ENCODE data around the gene PRELID1.
"Not testable (repeated sequence)": the region's sequence is repeated elsewhere in the genome, so short reads cannot be mapped to it uniquely, and the experiment has no call there.

PRELID1 gene

DNA sequence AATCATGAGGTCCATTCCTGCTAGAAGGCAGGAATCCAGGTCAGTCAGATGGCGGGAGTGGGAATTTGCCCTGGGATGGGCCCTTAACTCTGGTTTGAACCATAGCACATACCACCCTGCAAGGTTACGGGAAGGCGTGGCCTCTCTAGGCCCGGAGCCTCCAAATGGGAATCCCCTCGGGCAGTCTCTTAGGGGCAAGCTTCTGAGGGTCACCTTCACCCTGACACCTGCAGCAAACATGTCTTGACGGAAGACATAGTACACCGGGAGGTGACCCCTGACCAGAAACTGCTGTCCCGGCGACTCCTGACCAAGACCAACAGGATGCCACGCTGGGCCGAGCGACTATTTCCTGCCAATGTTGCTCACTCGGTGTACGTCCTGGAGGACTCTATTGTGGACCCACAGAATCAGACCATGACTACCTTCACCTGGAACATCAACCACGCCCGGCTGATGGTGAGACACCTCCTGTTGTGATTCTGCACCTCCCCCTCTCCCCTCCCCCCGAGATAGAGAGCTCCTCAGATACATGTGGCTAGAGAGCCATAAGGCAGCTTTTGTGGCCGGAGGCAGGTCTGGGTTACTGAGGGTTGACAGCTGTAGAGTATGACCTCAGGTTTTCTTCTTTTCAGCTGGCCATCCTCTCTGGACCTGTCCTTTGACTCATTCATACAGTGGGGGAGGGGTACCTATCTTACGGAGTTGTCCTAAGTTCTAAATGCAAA lies 957 bp downstream of the PRELID1 start:
- CTCF ChIA-PET: interaction anchor here (0.6 to 1.0 kb wide), 3 partner anchors 85 to 1385 kb away, joined by 3 to 4 read pairs (median 3); no protein-coding TSS in a partner anchor
- POLR2A ChIA-PET: no interaction called here
- TF ChIP-seq, protein P1, sequence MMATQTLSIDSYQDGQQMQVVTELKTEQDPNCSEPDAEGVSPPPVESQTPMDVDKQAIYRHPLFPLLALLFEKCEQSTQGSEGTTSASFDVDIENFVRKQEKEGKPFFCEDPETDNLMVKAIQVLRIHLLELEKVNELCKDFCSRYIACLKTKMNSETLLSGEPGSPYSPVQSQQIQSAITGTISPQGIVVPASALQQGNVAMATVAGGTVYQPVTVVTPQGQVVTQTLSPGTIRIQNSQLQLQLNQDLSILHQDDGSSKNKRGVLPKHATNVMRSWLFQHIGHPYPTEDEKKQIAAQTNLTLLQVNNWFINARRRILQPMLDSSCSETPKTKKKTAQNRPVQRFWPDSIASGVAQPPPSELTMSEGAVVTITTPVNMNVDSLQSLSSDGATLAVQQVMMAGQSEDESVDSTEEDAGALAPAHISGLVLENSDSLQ (IDR thresholded peaks at IDR 0.05): peak; percentile 44; the same call in 1 of the 2 replicates
- no peak for TF ChIP-seq L3MBTL2 (conservative IDR thresholded peaks at IDR 0.05)
- no peak for DNase-seq (ENCODE audit: extremely low spot score)

DNA sequence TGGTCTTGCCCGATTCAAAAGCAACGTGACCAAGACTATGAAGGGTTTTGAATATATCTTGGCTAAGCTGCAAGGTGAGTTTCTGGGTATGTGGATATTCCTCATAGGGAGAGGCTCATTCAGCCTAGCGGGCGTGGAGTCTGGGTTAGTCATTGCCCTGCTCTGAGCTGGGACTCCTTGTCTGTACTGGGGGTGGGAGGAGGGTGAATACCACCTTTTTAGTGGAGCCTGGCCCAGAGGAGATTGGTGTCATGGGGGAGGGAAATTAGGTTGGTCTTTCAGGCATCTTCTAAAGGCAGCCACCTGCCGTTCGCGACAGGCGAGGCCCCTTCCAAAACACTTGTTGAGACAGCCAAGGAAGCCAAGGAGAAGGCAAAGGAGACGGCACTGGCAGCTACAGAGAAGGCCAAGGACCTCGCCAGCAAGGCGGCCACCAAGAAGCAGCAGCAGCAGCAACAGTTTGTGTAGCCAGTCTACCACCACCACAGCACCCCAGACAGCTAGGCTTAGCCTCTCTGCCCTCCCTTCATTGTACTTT lies 2.6 kb downstream of the PRELID1 start:
- DNase-seq (ENCODE audit: extremely low spot score); CTCF ChIA-PET; POLR2A ChIA-PET: not testable (repeated sequence)

DNA sequence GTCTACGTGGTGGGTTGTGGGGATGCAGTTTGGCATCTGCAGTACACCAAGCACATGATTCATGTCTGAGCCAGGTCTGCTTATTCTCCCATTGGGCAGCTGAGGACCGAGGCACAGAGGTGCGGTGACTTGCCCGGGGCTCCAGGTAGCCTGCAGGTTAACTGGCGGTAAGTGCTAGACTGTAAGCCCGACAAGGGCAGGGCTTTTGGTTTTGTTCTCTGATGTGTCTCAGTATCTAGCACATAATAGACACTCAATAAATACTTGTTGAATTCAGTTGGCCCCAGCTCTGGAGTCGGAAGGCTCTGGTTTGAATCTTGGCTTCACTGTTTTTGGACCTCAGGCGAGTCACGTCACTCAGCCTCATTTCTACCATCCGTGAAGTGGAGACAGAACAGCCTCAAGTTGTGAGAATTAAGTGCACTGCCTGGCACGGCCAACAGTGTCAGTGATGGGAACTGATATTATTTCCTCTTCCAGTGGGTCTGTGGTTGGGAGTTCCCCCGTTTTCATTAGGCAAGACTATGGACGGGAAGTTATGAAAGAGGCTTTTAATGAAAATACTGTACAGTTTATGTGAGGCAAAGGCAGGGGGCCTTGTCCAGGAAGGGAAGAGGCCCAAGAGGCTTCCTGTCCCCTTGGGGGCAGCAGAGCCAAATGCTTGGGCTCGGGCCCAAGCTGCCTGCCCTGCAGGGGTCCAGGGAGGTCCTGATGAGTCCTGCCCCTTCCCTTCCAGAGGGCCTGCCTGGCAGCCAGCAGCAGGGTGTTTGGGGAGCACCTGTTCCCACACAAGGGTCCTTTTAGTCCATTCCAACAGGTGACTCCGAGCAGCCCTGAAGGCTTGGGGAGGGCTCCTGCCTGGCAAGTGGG lies 3.3 kb downstream of the PRELID1 start:
- ChIA-PET CTCF (interaction anchor here (2.1 kb wide), 1 partner anchor 11 kb away, joined by 5 read pairs; no protein-coding TSS in a partner anchor), POLR2A (no interaction called here)
- no peak for TF ChIP-seq HDGF (IDR thresholded peaks at IDR 0.05; ENCODE audit: borderline replicate concordance)
- no peak for TF ChIP-seq L3MBTL2 (conservative IDR thresholded peaks at IDR 0.05)
- TF ChIP-seq ZNF384 (IDR thresholded peaks at IDR 0.05): no peak
- no peak for TF ChIP-seq SP1 (IDR thresholded peaks at IDR 0.05)
- no peak for TF ChIP-seq SUZ12 (IDR thresholded peaks at IDR 0.05)
- TF ChIP-seq CTBP1 (IDR thresholded peaks at IDR 0.05; ENCODE audit: borderline replicate concordance): no peak
- no peak for TF ChIP-seq BHLHE40 (IDR thresholded peaks at IDR 0.05; ENCODE audit: borderline replicate concordance)
- DNase-seq (ENCODE audit: extremely low spot score): no peak

DNA sequence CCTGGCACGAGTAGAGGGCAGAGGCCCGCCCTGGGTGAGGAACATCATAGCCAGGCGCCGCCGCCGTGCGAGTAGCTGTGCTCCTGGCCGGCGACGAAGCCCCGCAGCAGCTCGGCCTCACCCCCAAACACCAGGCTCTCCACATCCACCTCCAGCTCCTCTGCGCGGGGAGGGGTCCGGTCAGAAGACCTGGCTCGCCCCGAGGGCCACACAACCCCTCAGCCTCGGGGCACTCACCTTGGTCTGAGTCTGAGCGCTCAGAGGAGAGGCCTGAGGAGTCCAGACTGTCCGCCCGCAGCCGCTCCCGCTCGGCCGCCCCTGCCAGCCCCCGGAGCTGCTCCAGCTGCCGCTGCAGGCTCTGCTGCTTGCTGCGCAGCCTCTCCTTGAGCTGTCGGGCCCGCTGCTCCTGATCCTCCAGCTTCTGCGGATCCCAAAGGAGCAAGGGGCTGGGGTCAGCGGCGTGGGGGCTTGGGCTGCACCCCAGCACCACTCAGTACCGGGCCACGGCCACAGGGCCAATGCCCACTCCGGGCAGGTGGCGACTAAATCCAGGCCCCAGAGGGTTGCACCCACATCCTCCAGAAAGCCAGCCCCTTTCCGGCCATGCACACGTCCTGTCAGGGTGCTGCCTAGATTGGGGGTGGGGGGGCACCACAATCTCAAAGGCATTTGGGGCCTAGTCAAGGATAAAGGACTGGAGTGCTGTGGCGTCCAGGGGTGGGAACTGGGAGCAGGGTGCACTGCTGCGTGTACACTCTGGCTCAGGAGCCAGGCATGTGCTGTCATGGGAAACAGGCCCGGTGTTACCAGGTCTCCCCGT lies 4.2 kb downstream of the PRELID1 start:
- DNase-seq (ENCODE audit: extremely low spot score): no peak
- no peak for TF ChIP-seq CTBP1 (IDR thresholded peaks at IDR 0.05; ENCODE audit: borderline replicate concordance)
- ChIA-PET POLR2A (no interaction called here), CTCF (interaction anchor here (0.7 to 2.1 kb wide), 2 partner anchors 10 to 148 kb away, joined by 5 read pairs; no protein-coding TSS in a partner anchor)

DNA sequence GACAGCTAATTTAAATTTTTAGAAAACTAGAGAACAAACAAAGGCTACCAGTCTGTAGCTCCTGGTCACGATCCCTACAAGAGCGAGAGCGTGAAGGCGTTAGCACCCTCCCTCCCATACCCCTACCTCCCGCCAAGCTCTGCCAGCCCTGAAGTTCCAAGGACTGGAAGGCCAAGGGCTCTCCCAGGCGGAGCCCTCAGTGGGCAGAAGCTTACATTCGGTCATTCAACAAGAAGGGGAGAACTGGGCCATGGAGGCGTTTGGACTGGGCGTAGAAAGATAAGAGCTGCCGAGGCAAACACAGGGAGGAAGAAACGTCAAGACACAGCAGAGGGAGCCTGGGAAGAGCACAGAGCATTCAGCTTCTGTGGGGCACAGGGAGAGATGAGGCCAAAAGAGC lies 5.1 kb downstream of the PRELID1 start:
- CTCF ChIA-PET: interaction anchor here (0.7 to 3.0 kb wide), 9 partner anchors 9 to 195 kb away, joined by 3 to 35 read pairs (median 5); partner anchors contain the start of genes LMAN2 and PRR7
- no peak for TF ChIP-seq ZNF384 (IDR thresholded peaks at IDR 0.05)
- TF ChIP-seq CTBP1 (IDR thresholded peaks at IDR 0.05; ENCODE audit: borderline replicate concordance): no peak
- TF ChIP-seq SP1 (IDR thresholded peaks at IDR 0.05): no peak
- TF ChIP-seq FOXM1 (IDR thresholded peaks at IDR 0.05; ENCODE audit: borderline replicate concordance): no peak
- no peak for TF ChIP-seq NFRKB (IDR thresholded peaks at IDR 0.05)
- no peak for TF ChIP-seq FOXK2 (IDR thresholded peaks at IDR 0.05)
- TF ChIP-seq TARDBP (IDR thresholded peaks at IDR 0.05): no peak
- DNase-seq (ENCODE audit: extremely low spot score): no peak
- POLR2A ChIA-PET: interaction anchor here (1.5 to 1.7 kb wide), 2 partner anchors 10 to 59 kb away, joined by 4 to 7 read pairs; no protein-coding TSS in a partner anchor

DNA sequence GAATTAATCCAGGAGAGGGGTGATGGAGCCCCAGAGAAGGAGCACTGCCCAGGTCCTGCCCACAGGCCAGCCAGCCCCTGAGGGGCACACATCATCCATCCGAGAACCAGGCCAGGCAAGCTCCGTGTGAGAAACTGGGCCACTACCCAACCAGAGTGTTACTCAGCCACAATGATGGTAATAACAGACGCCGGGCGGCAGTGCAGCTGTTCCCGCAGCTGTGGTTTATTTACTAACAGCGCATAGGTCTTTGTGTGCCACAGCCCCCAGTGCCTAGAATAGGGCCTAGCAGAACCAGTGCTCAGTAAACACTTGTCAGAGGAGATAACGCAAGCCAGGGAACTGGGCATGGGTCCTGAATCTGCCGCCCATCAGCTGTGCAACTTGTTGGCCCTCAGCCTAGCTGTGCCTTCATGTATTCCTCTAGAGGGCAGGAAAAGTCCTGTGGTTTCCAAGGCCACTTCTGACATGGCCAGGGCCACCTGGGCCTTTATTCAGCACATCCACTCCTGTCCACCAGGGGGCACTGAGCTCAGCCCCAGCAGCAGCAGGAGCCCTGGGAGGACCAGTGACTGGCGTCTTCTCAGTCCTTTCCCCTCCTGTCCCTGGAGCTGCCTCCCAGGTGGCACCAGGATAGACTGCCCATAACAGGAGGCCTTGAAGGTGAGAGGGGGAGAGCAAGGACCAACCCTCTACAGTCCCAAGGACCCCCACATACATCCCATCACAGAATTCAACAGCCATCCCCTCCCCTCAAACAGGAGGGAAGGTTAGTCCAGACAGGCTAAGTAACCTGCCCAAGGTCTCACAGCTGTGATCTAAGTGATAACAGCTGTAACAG lies 6.0 kb downstream of the PRELID1 start:
- TF ChIP-seq SUZ12 (IDR thresholded peaks at IDR 0.05) (no peak), FOXA1 (IDR thresholded peaks at IDR 0.05) (no peak), HDGF (IDR thresholded peaks at IDR 0.05; ENCODE audit: borderline replicate concordance) (0 out of 2 replicates have a peak, but pooled peaks have one; percentile 43), LEF1 (IDR thresholded peaks at IDR 0.05; ENCODE audit: borderline replicate concordance) (peak; percentile 8; the same call in 1 of the 2 replicates), ARNT (IDR thresholded peaks at IDR 0.05) (peak; percentile 46; the same call in 1 of the 2 replicates), L3MBTL2 (conservative IDR thresholded peaks at IDR 0.05) (no peak)
- TF ChIP-seq, protein P1 (IDR thresholded peaks at IDR 0.05): 0 out of 2 replicates have a peak, but pooled peaks have one; percentile 15
- ChIA-PET POLR2A (interaction anchor here (0.6 to 1.9 kb wide), 7 partner anchors 8 to 146 kb away, joined by 3 to 13 read pairs (median 4); partner anchors contain the start of genes GRK6 and LMAN2), CTCF (interaction anchor here (0.6 to 3.0 kb wide), 23 partner anchors 9 to 395 kb away, joined by 3 to 35 read pairs (median 4); partner anchors contain the start of genes LMAN2 and PRR7)
- peak; percentile 79 for DNase-seq (ENCODE audit: extremely low spot score)
